Fibroblast of the aortic adventitia (primary cell): ENCODE results near the gene CCDC141. TPM values are rescaled to one million over a fixed set of nuclear protein-coding genes. Genes with fewer than 3 reads are reported as not detected.
A peak's percentile ranks its signal among the peaks of the same experiment; 100 is the strongest.

Experiments used
- DNase-seq: peaks from one replicate; pipeline ENCODE4 v3.0.0-alpha.2; 2010; ENCODE audit warnings: low read depth
- H3K4me3 ChIP-seq: 2 replicates; pipeline ENCODE4 v1.5.1; 2011; ENCODE audit warnings: low read depth, mild to moderate bottlenecking, control low read depth, low read length, moderate library complexity
- total RNA-seq: library from RNA; depleted of rRNA; stranded (reverse); fragments of >200 nt; gene quantifications from 2 replicates; pipeline ENCODE4 v1.2.3, GENCODE V29; 2012; ENCODE audit warnings: low replicate concordance
- TF ChIP-seq, protein P1 (sequence below): IDR thresholded peaks from 2 replicates; pipeline ENCODE4 v1.5.1; 2011; ENCODE audit warnings: mild to moderate bottlenecking, low read length, control low read depth, inconsistent platforms; ENCODE audit not compliant: insufficient read depth

Gene CCDC141
- total RNA-seq, 1 donor = 2.7 TPM

DNA sequence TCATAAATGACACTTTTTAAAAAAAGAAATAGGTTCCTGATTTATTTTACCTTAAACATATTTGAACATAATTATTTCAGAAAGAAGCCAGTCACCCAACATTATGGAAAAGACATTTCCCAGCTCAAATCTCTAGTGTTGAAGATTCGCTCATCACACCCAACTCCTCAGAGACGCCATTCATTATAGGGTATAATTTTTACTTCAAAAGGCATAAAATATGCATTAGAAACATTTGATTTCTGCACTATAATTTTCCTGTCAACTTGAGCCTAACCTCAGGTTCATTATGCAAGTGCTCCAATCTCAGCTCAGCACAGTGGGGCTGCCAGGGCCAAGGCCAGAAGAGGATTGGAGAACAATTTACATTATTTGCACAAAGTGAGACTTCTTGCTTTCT lies 183.9 kb downstream of the CCDC141 start:
- H3K4me3 ChIP-seq = no peak overlapping the region
- TF ChIP-seq, protein P1, sequence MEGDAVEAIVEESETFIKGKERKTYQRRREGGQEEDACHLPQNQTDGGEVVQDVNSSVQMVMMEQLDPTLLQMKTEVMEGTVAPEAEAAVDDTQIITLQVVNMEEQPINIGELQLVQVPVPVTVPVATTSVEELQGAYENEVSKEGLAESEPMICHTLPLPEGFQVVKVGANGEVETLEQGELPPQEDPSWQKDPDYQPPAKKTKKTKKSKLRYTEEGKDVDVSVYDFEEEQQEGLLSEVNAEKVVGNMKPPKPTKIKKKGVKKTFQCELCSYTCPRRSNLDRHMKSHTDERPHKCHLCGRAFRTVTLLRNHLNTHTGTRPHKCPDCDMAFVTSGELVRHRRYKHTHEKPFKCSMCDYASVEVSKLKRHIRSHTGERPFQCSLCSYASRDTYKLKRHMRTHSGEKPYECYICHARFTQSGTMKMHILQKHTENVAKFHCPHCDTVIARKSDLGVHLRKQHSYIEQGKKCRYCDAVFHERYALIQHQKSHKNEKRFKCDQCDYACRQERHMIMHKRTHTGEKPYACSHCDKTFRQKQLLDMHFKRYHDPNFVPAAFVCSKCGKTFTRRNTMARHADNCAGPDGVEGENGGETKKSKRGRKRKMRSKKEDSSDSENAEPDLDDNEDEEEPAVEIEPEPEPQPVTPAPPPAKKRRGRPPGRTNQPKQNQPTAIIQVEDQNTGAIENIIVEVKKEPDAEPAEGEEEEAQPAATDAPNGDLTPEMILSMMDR = no peak
- DNase-seq = no peak

DNA sequence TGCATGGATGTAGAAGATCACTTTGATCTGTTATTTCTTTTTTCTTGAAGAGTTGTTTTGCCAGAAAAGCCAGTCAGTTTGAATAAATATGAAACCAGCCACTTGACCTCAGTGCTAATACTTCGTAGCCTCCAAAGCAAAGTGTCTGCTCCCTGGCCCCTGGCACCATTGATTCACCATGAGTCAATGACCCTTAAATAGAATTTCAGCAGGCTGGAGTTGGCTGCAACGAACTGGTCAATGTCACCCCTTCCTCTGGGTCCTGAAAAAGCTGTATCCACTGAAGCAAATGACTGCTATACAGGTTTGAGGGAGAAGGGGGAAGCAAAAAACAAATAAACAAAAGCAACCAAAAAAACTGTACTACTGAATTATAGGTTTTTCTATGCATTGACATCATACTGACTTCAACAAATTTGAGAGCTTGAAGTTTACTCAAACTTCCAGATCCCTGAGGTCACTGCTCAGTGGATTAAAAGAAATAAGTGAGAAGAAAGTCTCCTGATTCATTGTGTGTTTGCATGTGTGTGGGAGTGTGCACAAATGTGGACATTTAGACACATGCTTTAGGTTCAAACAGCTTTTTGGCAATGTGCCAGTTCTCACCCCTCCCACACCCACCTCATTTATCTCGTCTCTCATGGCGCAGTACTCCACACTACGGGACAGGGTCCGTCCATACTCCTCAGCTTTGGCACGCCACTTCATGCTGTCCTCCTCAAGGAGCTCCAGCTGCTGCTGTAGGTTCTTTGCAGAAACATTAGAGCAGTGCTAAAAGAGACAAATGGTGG lies 184.6 kb downstream of the CCDC141 start:
- DNase-seq = peak; percentile 49
- TF ChIP-seq, protein P1 = no peak
- no peak overlapping the region for H3K4me3 ChIP-seq

DNA sequence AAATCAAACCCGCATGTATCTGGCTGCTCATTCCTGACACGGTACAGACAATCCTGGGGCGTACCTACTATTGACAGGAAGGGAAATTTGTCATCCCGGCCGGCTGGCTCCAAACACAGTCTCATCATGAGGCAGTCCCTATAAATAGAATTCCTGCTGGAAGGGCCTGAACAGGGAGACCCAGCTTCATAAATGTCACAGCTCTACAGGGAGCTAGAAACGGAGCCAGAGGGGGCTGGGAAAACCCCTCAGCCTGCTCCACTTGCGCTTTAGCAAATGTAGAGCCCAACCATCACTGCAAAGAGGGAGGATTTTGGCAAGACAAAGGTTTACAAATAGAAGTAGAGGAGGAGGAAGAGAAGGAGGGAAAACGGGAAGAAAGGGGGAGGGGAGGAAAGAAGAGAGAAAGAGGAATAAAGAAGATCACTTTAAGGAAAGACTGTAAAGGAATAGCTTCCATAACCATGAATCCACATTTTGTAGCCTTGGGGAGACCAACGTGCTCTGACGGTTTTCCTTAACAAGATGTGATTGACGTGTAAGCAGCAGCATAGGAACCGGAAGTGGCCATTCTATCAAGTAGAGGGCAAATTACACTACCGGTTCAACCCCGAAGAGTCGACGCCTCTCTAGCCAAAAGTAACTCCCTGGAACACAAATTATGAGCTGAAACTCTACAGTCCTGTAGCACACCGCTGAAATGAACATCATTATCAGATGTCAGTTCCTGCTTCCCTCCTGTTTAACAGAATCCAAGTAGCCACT lies 185.9 kb downstream of the CCDC141 start:
- TF ChIP-seq, protein P1 = no peak
- peak overlapping the region; percentile 3 for H3K4me3 ChIP-seq
- DNase-seq = peak; percentile 69

DNA sequence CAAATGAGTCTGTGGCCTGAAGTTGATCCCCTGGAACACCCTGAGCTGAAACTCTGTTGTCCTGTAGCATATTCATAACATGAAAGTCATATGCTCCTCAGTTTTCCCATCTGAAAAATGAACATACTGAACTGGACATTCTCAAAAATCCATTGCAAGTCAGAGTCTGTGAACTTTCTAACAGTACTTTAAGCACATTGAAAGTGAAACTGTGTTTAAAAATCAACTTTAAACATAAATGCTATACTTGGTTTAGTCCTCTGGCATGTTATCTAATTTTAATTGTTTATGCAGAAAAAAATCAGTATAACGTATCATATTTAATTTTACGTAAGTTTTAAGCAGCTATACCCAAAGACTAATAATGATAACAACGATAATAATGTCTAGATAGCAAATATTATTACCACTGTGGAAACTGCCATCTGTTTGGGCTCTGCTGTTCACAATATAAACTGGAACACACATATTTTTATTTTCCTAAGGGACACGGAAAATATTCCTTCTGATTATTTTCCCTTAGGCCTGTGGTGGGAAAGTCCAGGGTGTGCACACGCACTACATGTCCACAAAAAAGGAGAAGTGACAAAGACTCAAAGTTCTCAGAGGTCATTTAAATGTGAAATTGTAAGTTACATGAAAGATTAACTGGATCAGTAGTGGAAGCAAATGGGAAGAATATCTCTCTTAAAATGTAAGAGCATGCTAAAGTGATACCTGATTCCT lies 186.6 kb downstream of the CCDC141 start:
- TF ChIP-seq, protein P1 = no peak
- DNase-seq = peak; percentile 34
- peak overlapping the region; percentile 7 for H3K4me3 ChIP-seq

DNA sequence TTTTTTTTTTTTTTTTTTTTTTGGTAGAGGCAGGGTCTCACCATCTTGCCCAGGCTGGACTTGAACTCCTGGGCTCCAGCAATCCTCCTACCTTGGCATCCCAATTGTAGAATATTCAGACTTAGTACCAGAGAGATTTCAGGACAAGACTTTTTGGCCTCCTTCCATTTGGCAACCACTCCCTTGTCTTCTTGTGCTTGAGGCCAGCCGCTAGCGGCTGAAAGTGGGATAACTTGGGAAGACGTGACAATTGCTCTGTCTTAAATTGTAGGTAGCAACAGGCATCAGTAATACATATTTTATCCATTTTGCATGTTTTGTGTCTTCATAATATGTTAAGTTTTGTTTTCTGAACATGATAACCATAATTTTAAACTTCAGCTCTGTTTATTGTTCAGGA lies 189.4 kb downstream of the CCDC141 start:
- TF ChIP-seq, protein P1 = peak; percentile 31
- peak; percentile 49 for DNase-seq
- H3K4me3 ChIP-seq = no peak overlapping the region

DNA sequence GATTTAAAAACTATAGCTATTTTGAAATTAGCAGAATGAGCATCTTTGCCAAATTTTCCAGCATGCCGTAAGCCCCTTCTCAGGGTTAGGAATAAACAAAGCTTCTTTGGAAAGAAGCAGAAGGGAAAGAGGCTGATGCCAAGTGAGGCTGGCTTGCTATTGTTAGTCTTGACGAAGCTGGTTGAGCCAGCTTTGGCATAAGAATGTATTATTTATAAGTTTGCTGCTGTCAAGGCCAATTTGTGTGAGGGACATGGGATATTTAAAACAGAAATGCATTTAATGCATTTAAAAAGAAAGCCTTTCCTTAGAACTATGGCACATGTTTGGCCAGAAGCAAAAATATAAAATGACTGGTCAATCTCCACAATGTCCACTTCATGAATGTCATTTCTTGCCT lies 190.2 kb downstream of the CCDC141 start:
- no peak overlapping the region for H3K4me3 ChIP-seq
- DNase-seq = peak; percentile 47
- TF ChIP-seq, protein P1 = no peak
